ENCODE data around the gene TLX2. TPM values are rescaled to one million over a fixed set of nuclear protein-coding genes. Genes with fewer than 3 reads are reported as not detected.

The TLX2 gene
- total RNA-seq, 1 experiment from 2014 or later: not detected

GRCh38 chr2:74534411-74534810 is 20.2 kb downstream of the TLX2 start:
- Mint-ChIP-seq H3K27me3 (ENCODE audit: unreplicated experiment) (peaks cover 40% of the 10 kb centered on the region), H3K36me3 (ENCODE audit: insufficient read depth, unreplicated experiment) (peaks cover 18% of the 10 kb centered on the region), H3K4me1 (ENCODE audit: low read depth, unreplicated experiment) (peaks cover 17% of the 10 kb centered on the region), H3K4me3 (ENCODE audit: low read depth, unreplicated experiment) (no peak overlapping the region), H3K27ac (ENCODE audit: unreplicated experiment) (no peak overlapping the region), H3K9me3 (ENCODE audit: low read depth, unreplicated experiment) (no peaks in the 10 kb centered on the region)
- no TSS peak for BruUV-seq (replicated peaks)
- TF ChIP-seq, protein P1, sequence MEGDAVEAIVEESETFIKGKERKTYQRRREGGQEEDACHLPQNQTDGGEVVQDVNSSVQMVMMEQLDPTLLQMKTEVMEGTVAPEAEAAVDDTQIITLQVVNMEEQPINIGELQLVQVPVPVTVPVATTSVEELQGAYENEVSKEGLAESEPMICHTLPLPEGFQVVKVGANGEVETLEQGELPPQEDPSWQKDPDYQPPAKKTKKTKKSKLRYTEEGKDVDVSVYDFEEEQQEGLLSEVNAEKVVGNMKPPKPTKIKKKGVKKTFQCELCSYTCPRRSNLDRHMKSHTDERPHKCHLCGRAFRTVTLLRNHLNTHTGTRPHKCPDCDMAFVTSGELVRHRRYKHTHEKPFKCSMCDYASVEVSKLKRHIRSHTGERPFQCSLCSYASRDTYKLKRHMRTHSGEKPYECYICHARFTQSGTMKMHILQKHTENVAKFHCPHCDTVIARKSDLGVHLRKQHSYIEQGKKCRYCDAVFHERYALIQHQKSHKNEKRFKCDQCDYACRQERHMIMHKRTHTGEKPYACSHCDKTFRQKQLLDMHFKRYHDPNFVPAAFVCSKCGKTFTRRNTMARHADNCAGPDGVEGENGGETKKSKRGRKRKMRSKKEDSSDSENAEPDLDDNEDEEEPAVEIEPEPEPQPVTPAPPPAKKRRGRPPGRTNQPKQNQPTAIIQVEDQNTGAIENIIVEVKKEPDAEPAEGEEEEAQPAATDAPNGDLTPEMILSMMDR (IDR thresholded peaks at IDR 0.05; ENCODE audit: unreplicated experiment): no peak
- CTCF ChIA-PET: no interaction called here
- DNase-seq: no peak
- intact Hi-C loops (cut with micrococcal nuclease; ENCODE audit: unreplicated experiment): loop anchor here (10.0 kb wide), 1 partner anchor 200 kb away; no protein-coding TSS in a partner anchor

DNA sequence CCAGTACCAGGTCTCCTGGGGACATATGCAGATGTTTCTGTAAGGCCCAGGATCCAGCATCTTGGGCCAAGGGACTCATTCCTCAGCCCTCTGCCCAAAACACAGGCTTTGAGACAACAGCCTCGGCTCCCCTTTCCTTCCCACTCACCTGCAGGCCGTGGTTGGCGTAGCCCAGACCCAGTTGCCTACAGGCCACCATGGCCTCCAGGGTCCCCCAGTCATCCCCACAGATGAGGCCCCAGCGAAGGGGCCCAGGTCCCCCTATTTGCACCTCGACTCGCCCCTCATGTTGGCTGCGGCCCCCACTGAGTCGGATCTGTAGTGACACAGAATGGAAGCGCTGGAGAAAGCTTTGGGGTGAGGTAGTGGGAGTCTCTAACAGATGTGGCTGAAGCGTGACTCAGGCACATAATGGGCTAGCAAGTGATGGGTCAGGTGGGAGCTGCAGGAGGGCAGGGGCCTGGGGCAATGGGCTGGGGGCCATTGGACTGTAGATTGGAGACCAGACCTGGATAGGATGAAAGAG is 21.3 kb downstream of the TLX2 start:
- Mint-ChIP-seq H3K4me1 (ENCODE audit: low read depth, unreplicated experiment) (peaks cover 16% of the 10 kb centered on the region), H3K27me3 (ENCODE audit: unreplicated experiment) (peaks cover 40% of the 10 kb centered on the region), H3K9me3 (ENCODE audit: low read depth, unreplicated experiment) (no peaks in the 10 kb centered on the region), H3K4me3 (ENCODE audit: low read depth, unreplicated experiment) (no peak overlapping the region), H3K27ac (ENCODE audit: unreplicated experiment) (no peak overlapping the region), H3K36me3 (ENCODE audit: insufficient read depth, unreplicated experiment) (peaks cover 7% of the 10 kb centered on the region)
- intact Hi-C loops (cut with micrococcal nuclease; ENCODE audit: unreplicated experiment): loop anchor here (10.0 kb wide), 1 partner anchor 201 kb away; no protein-coding TSS in a partner anchor
- TF ChIP-seq, protein P1 (IDR thresholded peaks at IDR 0.05; ENCODE audit: unreplicated experiment): no peak
- CTCF ChIA-PET: no interaction called here
- no TSS peak for BruUV-seq (replicated peaks)
- DNase-seq: no peak

GRCh38 chr2:74536166-74536950 is 22.1 kb downstream of the TLX2 start:
- intact Hi-C loops (cut with micrococcal nuclease; ENCODE audit: unreplicated experiment): loop anchor here (10.0 kb wide), 1 partner anchor 202 kb away; no protein-coding TSS in a partner anchor
- TF ChIP-seq, protein P1 (IDR thresholded peaks at IDR 0.05; ENCODE audit: unreplicated experiment): no peak
- Mint-ChIP-seq H3K27ac (ENCODE audit: unreplicated experiment) (no peak overlapping the region), H3K4me1 (ENCODE audit: low read depth, unreplicated experiment) (peaks cover 9% of the 10 kb centered on the region), H3K9me3 (ENCODE audit: low read depth, unreplicated experiment) (no peaks in the 10 kb centered on the region), H3K4me3 (ENCODE audit: low read depth, unreplicated experiment) (no peak overlapping the region), H3K36me3 (ENCODE audit: insufficient read depth, unreplicated experiment) (peaks cover 5% of the 10 kb centered on the region), H3K27me3 (ENCODE audit: unreplicated experiment) (peaks cover 40% of the 10 kb centered on the region)
- CTCF ChIA-PET: interaction anchor here (0.5 kb wide), 1 partner anchor 29 kb away, joined by 5 read pairs; the partner anchor contains the start of gene PCGF1
- no peak for DNase-seq
- BruUV-seq (replicated peaks): no TSS peak

DNA sequence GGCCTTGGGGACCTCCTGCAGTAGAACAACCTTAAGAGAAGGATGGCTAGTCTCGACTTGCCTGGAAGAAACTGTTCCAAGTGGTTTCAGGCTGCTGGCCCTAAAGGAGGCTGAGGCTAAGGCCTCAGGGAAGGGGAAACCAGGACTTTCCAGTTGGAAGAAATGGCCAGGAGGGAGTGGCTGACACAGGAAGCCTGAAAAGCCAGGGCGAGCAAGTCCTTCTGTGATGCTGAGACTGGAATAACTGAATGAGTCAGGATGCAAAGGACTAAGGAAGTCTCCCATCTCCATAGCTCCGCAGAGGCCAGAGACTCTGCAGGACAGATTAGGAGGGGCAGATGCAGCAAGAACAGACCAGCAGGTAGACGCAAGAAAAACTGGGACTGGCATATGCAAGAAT is 22.9 kb downstream of the TLX2 start:
- intact Hi-C loops (cut with micrococcal nuclease; ENCODE audit: unreplicated experiment): loop anchor here (10.0 kb wide), 1 partner anchor 202 kb away; no protein-coding TSS in a partner anchor
- Mint-ChIP-seq H3K27me3 (ENCODE audit: unreplicated experiment) (peaks cover 40% of the 10 kb centered on the region), H3K9me3 (ENCODE audit: low read depth, unreplicated experiment) (no peaks in the 10 kb centered on the region), H3K4me1 (ENCODE audit: low read depth, unreplicated experiment) (peaks cover 4% of the 10 kb centered on the region), H3K27ac (ENCODE audit: unreplicated experiment) (no peak overlapping the region), H3K36me3 (ENCODE audit: insufficient read depth, unreplicated experiment) (peaks cover 5% of the 10 kb centered on the region), H3K4me3 (ENCODE audit: low read depth, unreplicated experiment) (no peak overlapping the region)
- DNase-seq: no peak
- TF ChIP-seq, protein P1 (IDR thresholded peaks at IDR 0.05; ENCODE audit: unreplicated experiment): no peak
- BruUV-seq (replicated peaks): no TSS peak
- CTCF ChIA-PET: no interaction called here

Data from Calu3 (cell line).